ENCODE measurements around the gene TEAD1.

- TF ChIP-seq CTCF (IDR thresholded peaks at IDR 0.05; ENCODE audit: low read depth, low read length, poor library complexity, severe bottlenecking), result no peak
- TF ChIP-seq EZH2phosphoT487 (IDR thresholded peaks at IDR 0.05; ENCODE audit: borderline replicate concordance, low read length), result no peak
These were observed 57.7 kb downstream of the TEAD1 start for GRCh38 chr11:12731841-12732336.
